ENCODE results near the gene CKS1B.

The CKS1B gene

GRCh38 chr1:154974102-154974807, at the start of gene CKS1B:
TSS of gene CKS1B (plus strand) at chr1:154974681. CDS start at chr1:154974746, 65 bp downstream.
- DNase-seq (ENCODE audit: low read depth in 2 of 2): peak; percentile 90 to 92

- no peak for DNase-seq (ENCODE audit: low read depth in 2 of 2)
Measured at GRCh38 chr1:154925335-154926170, 48.9 kb upstream of the CKS1B start.

- no peak for DNase-seq (ENCODE audit: low read depth in 2 of 2)
Measured at GRCh38 chr1:154926201-154926600, 48.3 kb upstream of the CKS1B start.

- DNase-seq (ENCODE audit: low read depth in 2 of 2): no peak
Measured at GRCh38 chr1:154931940-154932487, 42.5 kb upstream of the CKS1B start.

GRCh38 chr1:154934358-154934948, 40.0 kb upstream of the CKS1B start:
- DNase-seq (ENCODE audit: low read depth in 2 of 2): no peak

GRCh38 chr1:154935749-154936554, 38.5 kb upstream of the CKS1B start:
- DNase-seq (ENCODE audit: low read depth in 2 of 2): no peak

- peak; percentile 90 to 93 for DNase-seq (ENCODE audit: low read depth in 2 of 2)
Measured at GRCh38 chr1:154936555-154937084, 37.9 kb upstream of the CKS1B start, which contains the start of gene PMVK. TSS of gene PMVK (minus strand) at chr1:154936719. CDS start at chr1:154936685, 34 bp downstream.

- peak; percentile 80 to 84 for DNase-seq (ENCODE audit: low read depth in 2 of 2)
Measured at GRCh38 chr1:154937085-154937987, 37.1 kb upstream of the CKS1B start.

GRCh38 chr1:154937988-154938386, 36.5 kb upstream of the CKS1B start:
- DNase-seq (ENCODE audit: low read depth in 2 of 2): no peak

GRCh38 chr1:154938604-154939399, 35.7 kb upstream of the CKS1B start:
- DNase-seq (ENCODE audit: low read depth in 2 of 2): no peak

GRCh38 chr1:154940213-154940560, 34.3 kb upstream of the CKS1B start:
- DNase-seq (ENCODE audit: low read depth in 2 of 2): no peak

- DNase-seq (ENCODE audit: low read depth in 2 of 2): no peak
Measured at GRCh38 chr1:154940651-154941194, 33.8 kb upstream of the CKS1B start.

- DNase-seq (ENCODE audit: low read depth in 2 of 2): no peak
Measured at GRCh38 chr1:154941333-154942013, 33.0 kb upstream of the CKS1B start.

- no peak for DNase-seq (ENCODE audit: low read depth in 2 of 2)
Measured at GRCh38 chr1:154943649-154944400, 30.7 kb upstream of the CKS1B start.

- DNase-seq (ENCODE audit: low read depth in 2 of 2): no peak
Measured at GRCh38 chr1:154944401-154945159, 29.9 kb upstream of the CKS1B start.

GRCh38 chr1:154945160-154945961, 29.1 kb upstream of the CKS1B start:
- DNase-seq (ENCODE audit: low read depth in 2 of 2): no peak

Measured in activated CD4-positive, alpha-beta T cell treated with anti-CD3 and anti-CD28 coated beads for 24 hours (primary cell).